ENCODE measurements around the gene ERGIC3. TPM values are rescaled to one million over a fixed set of nuclear protein-coding genes. Genes with fewer than 3 reads are reported as not detected.

ERGIC3 gene
- total and polyA plus RNA-seq, 2 experiments from 2014 or later = 262 to 477 TPM

DNA sequence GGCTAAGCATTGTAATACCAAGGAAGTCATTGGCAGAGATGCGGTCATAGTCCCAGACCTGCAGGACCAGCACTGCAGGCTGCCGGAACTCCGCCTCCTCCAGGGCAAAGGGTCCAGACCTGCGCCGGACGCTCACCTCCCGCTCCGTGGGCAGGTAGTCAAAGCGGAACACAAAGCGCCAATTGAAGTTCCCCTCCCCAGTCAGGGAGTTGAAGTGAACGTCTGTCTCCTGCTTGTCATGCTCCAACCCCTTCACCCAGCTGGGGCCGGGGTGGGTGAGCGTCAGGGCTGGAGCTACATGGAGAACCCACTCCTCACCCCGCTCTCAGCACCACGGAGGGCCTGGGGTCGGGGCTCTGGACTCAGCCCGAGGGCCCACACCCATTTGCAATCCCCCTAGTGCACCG lies 18.2 kb downstream of the ERGIC3 start:
- Histone ChIP-seq H3K27me3 (replicated peaks; ENCODE audit: insufficient read depth) (no peaks in the 10 kb centered on the region), H2AFZ (no peak overlapping the region), H3K9me2 (ENCODE audit: insufficient read depth) (no peaks in the 10 kb centered on the region), H3K79me2 (ENCODE audit: insufficient read depth) (no peaks in the 10 kb centered on the region), H3K4me3 (no peak overlapping the region), H3K9me3 (ENCODE audit: low read depth) (no peaks in the 10 kb centered on the region), H3K4me1 (ENCODE audit: insufficient read depth) (peaks cover 4% of the 10 kb centered on the region; the same call in 1 of the 2 replicates), H3K4me2 (ENCODE audit: unreplicated experiment) (no peak overlapping the region), H3K36me3 (ENCODE audit: low read depth) (no peaks in the 10 kb centered on the region), H3K9ac (no peak overlapping the region), H3K27ac (no peak overlapping the region), H3F3A (ENCODE audit: insufficient read depth) (no peaks in the 10 kb centered on the region), H4K20me1 (ENCODE audit: insufficient read depth) (no peaks in the 10 kb centered on the region)
- TF ChIP-seq EZH2 (IDR thresholded peaks at IDR 0.05; ENCODE audit: insufficient read depth, poor library complexity, severe bottlenecking) = no peak
- no peak for TF ChIP-seq EZH2phosphoT487 (IDR thresholded peaks at IDR 0.05; ENCODE audit: insufficient read depth, low read depth)
- 74 to 75% methylated on average over 16 to 18 of the region's 18 CpGs for WGBS, 2 experiments (ENCODE audit: low coverage in 1 of 2, low lambda C conversion rate in 2 of 2, missing lambda C conversion rate in 2 of 2)
- in situ Hi-C loops (cut with MboI) = no loop called here
- no peak for DNase-seq

DNA sequence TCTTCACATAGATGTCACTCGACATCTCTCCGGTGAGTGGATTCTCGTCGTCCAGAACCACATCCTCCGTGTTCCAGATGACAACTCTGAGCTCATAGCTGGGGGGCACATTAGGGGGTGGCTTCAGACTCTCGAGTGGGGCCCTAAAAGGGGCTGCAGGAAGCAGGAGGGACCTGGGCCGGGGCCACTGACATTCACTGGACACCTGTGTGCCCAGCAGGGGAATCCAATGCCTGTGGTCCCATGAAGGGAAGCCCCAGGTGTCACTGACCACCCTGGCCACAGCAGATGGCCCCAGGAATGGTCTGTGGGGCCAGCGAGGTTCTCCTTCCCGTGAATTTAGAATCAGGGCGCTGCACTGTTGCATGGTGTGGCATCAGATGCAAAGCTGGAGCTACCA lies 18.7 kb downstream of the ERGIC3 start:
- no peaks in the 10 kb centered on the region for H3K27me3 ChIP-seq (replicated peaks; ENCODE audit: insufficient read depth)
- WGBS, 2 experiments (ENCODE audit: low coverage in 1 of 2, low lambda C conversion rate in 2 of 2, missing lambda C conversion rate in 2 of 2) = 47 to 49% methylated on average over 10 of the region's 10 CpGs
- in situ Hi-C loops (cut with MboI) = no loop called here

DNA sequence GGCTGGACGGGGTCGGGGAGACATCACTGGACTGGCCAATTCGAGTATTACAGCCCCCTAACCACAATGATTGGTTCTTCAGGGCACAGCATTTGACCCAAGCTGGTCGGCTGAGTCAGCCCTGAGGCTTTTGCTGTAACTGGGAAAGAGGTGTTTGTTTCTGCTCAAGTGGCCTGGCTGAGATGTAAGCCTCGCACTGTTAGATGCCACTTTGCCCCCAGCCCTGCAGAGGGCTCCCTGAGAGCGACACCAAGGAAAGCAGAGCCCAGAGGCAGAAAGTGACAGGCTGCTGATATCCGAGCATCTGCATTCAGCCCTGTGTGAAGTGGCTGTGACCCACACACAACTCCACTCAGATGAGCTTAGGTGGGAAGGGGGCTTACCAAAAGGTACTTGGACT lies 19.4 kb downstream of the ERGIC3 start:
- Histone ChIP-seq H3K79me2 (ENCODE audit: insufficient read depth) (no peaks in the 10 kb centered on the region), H3K27me3 (replicated peaks; ENCODE audit: insufficient read depth) (no peaks in the 10 kb centered on the region), H4K20me1 (ENCODE audit: insufficient read depth) (no peaks in the 10 kb centered on the region), H3K4me3 (no peak overlapping the region), H3K9me2 (ENCODE audit: insufficient read depth) (no peaks in the 10 kb centered on the region), H3K9ac (no peak overlapping the region), H2AFZ (no peak overlapping the region), H3K9me3 (ENCODE audit: low read depth) (no peaks in the 10 kb centered on the region), H3K4me2 (ENCODE audit: unreplicated experiment) (no peak overlapping the region), H3K36me3 (ENCODE audit: low read depth) (no peaks in the 10 kb centered on the region), H3K27ac (no peak overlapping the region), H3K4me1 (ENCODE audit: insufficient read depth) (peaks cover 4% of the 10 kb centered on the region; the same call in 1 of the 2 replicates), H3F3A (ENCODE audit: insufficient read depth) (no peaks in the 10 kb centered on the region)
- no peak for TF ChIP-seq EZH2phosphoT487 (IDR thresholded peaks at IDR 0.05; ENCODE audit: insufficient read depth, low read depth)
- no peak for TF ChIP-seq EZH2 (IDR thresholded peaks at IDR 0.05; ENCODE audit: insufficient read depth, poor library complexity, severe bottlenecking)
- peak; percentile 71 for DNase-seq
- WGBS, 2 experiments (ENCODE audit: low coverage in 1 of 2, low lambda C conversion rate in 2 of 2, missing lambda C conversion rate in 2 of 2) = 4 to 10% methylated on average over 7 of the region's 7 CpGs
- in situ Hi-C loops (cut with MboI) = no loop called here

More for the DNA sequence above, 18.7 kb downstream of the ERGIC3 start:
- TF ChIP-seq EZH2phosphoT487 (IDR thresholded peaks at IDR 0.05; ENCODE audit: insufficient read depth, low read depth) (no peak), EZH2 (IDR thresholded peaks at IDR 0.05; ENCODE audit: insufficient read depth, poor library complexity, severe bottlenecking) (no peak)
- Histone ChIP-seq H3K4me1 (ENCODE audit: insufficient read depth) (peaks cover 4% of the 10 kb centered on the region; the same call in 1 of the 2 replicates), H3K9ac (no peak overlapping the region), H3K9me2 (ENCODE audit: insufficient read depth) (no peaks in the 10 kb centered on the region), H2AFZ (no peak overlapping the region), H3K27ac (no peak overlapping the region), H4K20me1 (ENCODE audit: insufficient read depth) (no peaks in the 10 kb centered on the region), H3K79me2 (ENCODE audit: insufficient read depth) (no peaks in the 10 kb centered on the region), H3K9me3 (ENCODE audit: low read depth) (no peaks in the 10 kb centered on the region), H3K4me3 (no peak overlapping the region), H3K4me2 (ENCODE audit: unreplicated experiment) (no peak overlapping the region), H3K36me3 (ENCODE audit: low read depth) (no peaks in the 10 kb centered on the region), H3F3A (ENCODE audit: insufficient read depth) (no peaks in the 10 kb centered on the region)
- DNase-seq = no peak

- H3K36me3 ChIP-seq (ENCODE audit: low read depth) = no peaks in the 10 kb centered on the region
- TF ChIP-seq EZH2 (IDR thresholded peaks at IDR 0.05; ENCODE audit: insufficient read depth, poor library complexity, severe bottlenecking) = no peak
- TF ChIP-seq EZH2phosphoT487 (IDR thresholded peaks at IDR 0.05; ENCODE audit: insufficient read depth, low read depth) = no peak
- peaks cover 4% of the 10 kb centered on the region; the same call in 1 of the 2 replicates for H3K4me1 ChIP-seq (ENCODE audit: insufficient read depth)
- H3K9me2 ChIP-seq (ENCODE audit: insufficient read depth) = no peaks in the 10 kb centered on the region
- H3K4me2 ChIP-seq (ENCODE audit: unreplicated experiment) = no peak overlapping the region
- no peaks in the 10 kb centered on the region for H3K27me3 ChIP-seq (replicated peaks; ENCODE audit: insufficient read depth)
- no peak for DNase-seq
- H3K4me3 ChIP-seq = no peak overlapping the region
- H3K9ac ChIP-seq = no peak overlapping the region
- no peaks in the 10 kb centered on the region for H3F3A ChIP-seq (ENCODE audit: insufficient read depth)
- H2AFZ ChIP-seq = no peak overlapping the region
- H3K27ac ChIP-seq = no peak overlapping the region
- WGBS, 2 experiments (ENCODE audit: low coverage in 1 of 2, low lambda C conversion rate in 2 of 2, missing lambda C conversion rate in 2 of 2) = 40 to 48% methylated on average over 5 of the region's 5 CpGs
- no peaks in the 10 kb centered on the region for H3K9me3 ChIP-seq (ENCODE audit: low read depth)
- H3K79me2 ChIP-seq (ENCODE audit: insufficient read depth) = no peaks in the 10 kb centered on the region
- no peaks in the 10 kb centered on the region for H4K20me1 ChIP-seq (ENCODE audit: insufficient read depth)
- in situ Hi-C loops (cut with MboI) = no loop called here
Observed at GRCh38 chr20:35561671-35562070, 19.8 kb downstream of the ERGIC3 start.
